Gastroesophageal sphincter (tissue), 3 donors: ENCODE data around the gene DHRS12.

Source experiments
- EP300 ChIP-seq: sonication (generic); formaldehyde crosslinking; IDR thresholded peaks from one replicate; pipeline ENCODE4 v1.6.1; 2017; ENCODE audit warnings: antibody characterized with exemption, mild to moderate bottlenecking
- POLR2A ChIP-seq, 2 donors: fragments of 450-650 bp; IDR thresholded peaks; one replicate each; pipeline ENCODE4 v1.6.1; 2017; ENCODE audit warnings: antibody characterized with exemption in 2 of 2, mild to moderate bottlenecking in 2 of 2, moderate library complexity in 1 of 2
- POLR2AphosphoS5 ChIP-seq: sonication (generic); formaldehyde crosslinking; IDR thresholded peaks from one replicate; pipeline ENCODE4 v1.6.1; 2017; ENCODE audit warnings: antibody characterized with exemption
- TF ChIP-seq, protein P1 (sequence below), 4 experiments: fragments of 200-600 bp in 2 of 4; fragments of 450-650 bp in 2 of 4; sonication (generic) in 1 of 4; IDR thresholded peaks; one replicate each; pipeline ENCODE4 v1.5.1; 2017 to 2019; ENCODE audit warnings: antibody characterized with exemption in 4 of 4, mild to moderate bottlenecking in 2 of 4, moderate library complexity in 2 of 4

DNA sequence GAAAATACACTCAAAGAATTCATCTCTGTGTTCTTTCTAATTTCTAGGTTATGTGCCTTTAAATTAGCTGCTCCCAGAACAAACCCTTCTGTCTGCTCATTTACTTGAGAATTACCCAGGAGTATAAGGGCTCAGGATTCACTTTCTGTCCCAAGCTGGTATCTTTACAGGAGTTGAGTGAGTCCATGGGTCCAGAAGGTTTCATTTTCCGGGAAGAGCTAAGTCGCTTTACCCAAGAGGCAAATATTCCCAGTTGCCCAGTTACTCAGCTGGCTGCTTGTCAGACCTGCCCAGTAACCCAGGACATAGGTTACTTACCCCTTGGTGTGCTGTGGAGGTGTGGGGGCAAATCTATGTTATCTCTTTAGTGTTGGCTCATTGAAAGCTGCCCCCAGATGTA lies 47.3 kb downstream of the DHRS12 start:
- TF ChIP-seq POLR2AphosphoS5 (no peak), POLR2A (IDR thresholded peaks at IDR 0.05) (no peak), EP300 (no peak)
- TF ChIP-seq, protein P1, sequence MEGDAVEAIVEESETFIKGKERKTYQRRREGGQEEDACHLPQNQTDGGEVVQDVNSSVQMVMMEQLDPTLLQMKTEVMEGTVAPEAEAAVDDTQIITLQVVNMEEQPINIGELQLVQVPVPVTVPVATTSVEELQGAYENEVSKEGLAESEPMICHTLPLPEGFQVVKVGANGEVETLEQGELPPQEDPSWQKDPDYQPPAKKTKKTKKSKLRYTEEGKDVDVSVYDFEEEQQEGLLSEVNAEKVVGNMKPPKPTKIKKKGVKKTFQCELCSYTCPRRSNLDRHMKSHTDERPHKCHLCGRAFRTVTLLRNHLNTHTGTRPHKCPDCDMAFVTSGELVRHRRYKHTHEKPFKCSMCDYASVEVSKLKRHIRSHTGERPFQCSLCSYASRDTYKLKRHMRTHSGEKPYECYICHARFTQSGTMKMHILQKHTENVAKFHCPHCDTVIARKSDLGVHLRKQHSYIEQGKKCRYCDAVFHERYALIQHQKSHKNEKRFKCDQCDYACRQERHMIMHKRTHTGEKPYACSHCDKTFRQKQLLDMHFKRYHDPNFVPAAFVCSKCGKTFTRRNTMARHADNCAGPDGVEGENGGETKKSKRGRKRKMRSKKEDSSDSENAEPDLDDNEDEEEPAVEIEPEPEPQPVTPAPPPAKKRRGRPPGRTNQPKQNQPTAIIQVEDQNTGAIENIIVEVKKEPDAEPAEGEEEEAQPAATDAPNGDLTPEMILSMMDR (IDR thresholded peaks at IDR 0.05), result no peak
